NCI-H1694 (cell line): ENCODE data around the gene MMP28.

ENCODE experiments used
- DNase-seq: peaks from one replicate; lab custom pipeline; 2025; lab: John Stamatoyannopoulos, UW

MMP28 gene

GRCh38 chr17:35797918-35798317 lies 2.5 kb upstream of the MMP28 start:
- DNase-seq = no peak

- DNase-seq = no peak
Observed at GRCh38 chr17:35797370-35797769, 1.9 kb upstream of the MMP28 start.

GRCh38 chr17:35796942-35797341 lies 1.5 kb upstream of the MMP28 start:
- no peak for DNase-seq

GRCh38 chr17:35795871-35796265 lies 427 bp upstream of the MMP28 start:
- no peak for DNase-seq

- no peak for DNase-seq
Observed at GRCh38 chr17:35793257-35793656, 2.2 kb downstream of the MMP28 start.

- no peak for DNase-seq
Observed at GRCh38 chr17:35791681-35792350, 3.6 kb downstream of the MMP28 start.

GRCh38 chr17:35790841-35791240 lies 4.6 kb downstream of the MMP28 start:
- no peak for DNase-seq

GRCh38 chr17:35788477-35789368 lies 6.7 kb downstream of the MMP28 start:
- DNase-seq = no peak

GRCh38 chr17:35786941-35787432 lies 8.5 kb downstream of the MMP28 start:
- no peak for DNase-seq

- no peak for DNase-seq
Observed at GRCh38 chr17:35784895-35785294, 10.5 kb downstream of the MMP28 start.

GRCh38 chr17:35780950-35781349 lies 14.5 kb downstream of the MMP28 start:
- no peak for DNase-seq

- DNase-seq = no peak
Observed at GRCh38 chr17:35778641-35779196, 16.7 kb downstream of the MMP28 start.

- DNase-seq = no peak
Observed at GRCh38 chr17:35775583-35775982, 19.9 kb downstream of the MMP28 start.

GRCh38 chr17:35775039-35775438 lies 20.4 kb downstream of the MMP28 start:
- no peak for DNase-seq

GRCh38 chr17:35774499-35774898 lies 20.9 kb downstream of the MMP28 start:
- no peak for DNase-seq

GRCh38 chr17:35773679-35774425 lies 21.6 kb downstream of the MMP28 start:
- no peak for DNase-seq

GRCh38 chr17:35773129-35773528 lies 22.3 kb downstream of the MMP28 start:
- DNase-seq = no peak

- no peak for DNase-seq
Observed at GRCh38 chr17:35769895-35770486, 25.4 kb downstream of the MMP28 start.

- DNase-seq = no peak
Observed at GRCh38 chr17:35768797-35769196, 26.6 kb downstream of the MMP28 start.

GRCh38 chr17:35766903-35767510 lies 28.4 kb downstream of the MMP28 start:
- DNase-seq = peak; percentile 76

- no peak for DNase-seq
Observed at GRCh38 chr17:35766489-35766877, 29.0 kb downstream of the MMP28 start.
